Measurements from ENCODE around the gene MAPK8IP3.

MAPK8IP3 gene

DNA sequence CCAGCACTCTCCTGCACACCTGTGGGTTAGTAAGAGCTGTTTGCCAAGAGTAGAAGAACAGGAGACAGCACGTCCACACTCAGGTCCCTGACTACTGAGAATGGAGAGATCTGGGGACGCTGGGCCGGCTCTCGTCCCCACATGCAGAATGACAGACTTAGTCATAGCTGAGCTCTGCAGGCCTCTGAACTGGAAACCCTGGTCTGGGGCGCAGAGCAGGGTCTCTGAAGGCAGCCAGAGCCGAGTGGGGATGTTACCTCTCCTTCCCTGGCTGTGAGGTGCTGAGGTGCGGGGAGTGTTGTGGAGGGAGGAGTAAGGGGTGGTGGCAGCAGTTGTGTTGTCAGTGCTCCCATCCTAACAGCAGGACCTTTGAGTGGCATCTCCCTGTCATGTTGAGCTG is 35.1 kb upstream of the MAPK8IP3 start:
- TF ChIP-seq, protein P1, sequence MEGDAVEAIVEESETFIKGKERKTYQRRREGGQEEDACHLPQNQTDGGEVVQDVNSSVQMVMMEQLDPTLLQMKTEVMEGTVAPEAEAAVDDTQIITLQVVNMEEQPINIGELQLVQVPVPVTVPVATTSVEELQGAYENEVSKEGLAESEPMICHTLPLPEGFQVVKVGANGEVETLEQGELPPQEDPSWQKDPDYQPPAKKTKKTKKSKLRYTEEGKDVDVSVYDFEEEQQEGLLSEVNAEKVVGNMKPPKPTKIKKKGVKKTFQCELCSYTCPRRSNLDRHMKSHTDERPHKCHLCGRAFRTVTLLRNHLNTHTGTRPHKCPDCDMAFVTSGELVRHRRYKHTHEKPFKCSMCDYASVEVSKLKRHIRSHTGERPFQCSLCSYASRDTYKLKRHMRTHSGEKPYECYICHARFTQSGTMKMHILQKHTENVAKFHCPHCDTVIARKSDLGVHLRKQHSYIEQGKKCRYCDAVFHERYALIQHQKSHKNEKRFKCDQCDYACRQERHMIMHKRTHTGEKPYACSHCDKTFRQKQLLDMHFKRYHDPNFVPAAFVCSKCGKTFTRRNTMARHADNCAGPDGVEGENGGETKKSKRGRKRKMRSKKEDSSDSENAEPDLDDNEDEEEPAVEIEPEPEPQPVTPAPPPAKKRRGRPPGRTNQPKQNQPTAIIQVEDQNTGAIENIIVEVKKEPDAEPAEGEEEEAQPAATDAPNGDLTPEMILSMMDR (IDR thresholded peaks at IDR 0.05; ENCODE audit: control insufficient read depth, extremely low read depth, insufficient read depth): no peak
- no peak overlapping the region for H3K4me3 ChIP-seq (ENCODE audit: low read depth, low read length)
- no peak for DNase-seq (ENCODE audit: low read depth)

DNA sequence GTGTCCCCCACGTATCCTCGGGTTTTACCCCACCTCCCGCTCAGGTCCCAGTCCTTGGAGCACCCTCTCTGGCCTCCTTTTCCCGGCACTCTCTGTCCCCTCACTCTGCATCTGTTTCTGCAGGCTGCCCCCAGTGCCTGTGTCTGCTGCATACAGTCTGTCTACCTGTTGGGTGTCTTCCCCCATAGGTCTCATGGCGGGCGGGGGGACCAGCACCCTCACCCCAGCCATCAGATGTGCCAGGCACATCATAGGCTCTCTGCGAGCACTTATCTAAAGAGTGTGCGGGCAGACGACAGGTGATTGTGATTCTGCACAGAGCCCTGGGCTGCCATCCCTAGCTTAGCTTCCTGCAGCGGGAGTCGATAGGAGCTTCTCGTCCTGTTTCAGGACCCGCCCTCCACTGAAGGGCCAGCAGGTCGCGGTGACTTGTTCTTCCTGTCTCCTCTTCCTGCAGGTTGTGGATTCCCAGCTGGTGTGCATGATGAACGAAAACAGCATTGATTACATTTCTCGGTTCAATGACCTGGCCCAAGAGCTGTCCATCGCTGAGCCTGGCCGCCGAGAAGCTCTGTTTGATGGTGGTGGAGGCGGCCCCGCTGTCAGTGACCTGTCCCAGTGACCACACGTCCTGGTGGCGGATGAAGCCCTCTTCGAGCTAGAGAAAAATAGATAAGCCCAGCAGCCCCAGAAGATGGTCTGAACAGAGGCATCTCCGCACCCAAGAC is 32.4 kb upstream of the MAPK8IP3 start:
- DNase-seq (ENCODE audit: low read depth): no peak
- H3K4me3 ChIP-seq (ENCODE audit: low read depth, low read length): no peak overlapping the region
- TF ChIP-seq, protein P1 (IDR thresholded peaks at IDR 0.05; ENCODE audit: control insufficient read depth, extremely low read depth, insufficient read depth): no peak

DNA sequence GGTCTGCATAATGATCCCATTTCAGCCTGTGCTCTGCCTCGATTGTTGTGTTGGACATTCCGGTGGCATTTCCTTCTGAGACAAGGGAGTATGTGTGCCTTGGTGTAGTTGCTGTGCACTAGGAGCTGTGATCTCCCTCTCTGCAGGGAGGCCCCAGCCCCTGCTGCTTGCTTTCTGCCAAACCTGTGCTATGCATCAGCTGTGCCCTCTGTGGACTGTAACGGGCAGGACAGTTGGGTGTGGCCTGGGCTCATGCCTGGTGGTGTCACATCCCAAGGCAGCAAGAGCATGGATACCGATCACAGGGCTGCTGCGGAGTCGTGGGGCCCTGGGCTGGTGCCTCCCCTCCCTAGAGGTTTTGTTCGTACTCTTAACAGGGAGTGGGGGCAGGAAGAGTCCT is 31.7 kb upstream of the MAPK8IP3 start:
- DNase-seq (ENCODE audit: low read depth): no peak
- H3K4me3 ChIP-seq (ENCODE audit: low read depth, low read length): no peak overlapping the region
- TF ChIP-seq, protein P1 (IDR thresholded peaks at IDR 0.05; ENCODE audit: control insufficient read depth, extremely low read depth, insufficient read depth): 0 out of 2 replicates have a peak, but pooled peaks have one; percentile 7

DNA sequence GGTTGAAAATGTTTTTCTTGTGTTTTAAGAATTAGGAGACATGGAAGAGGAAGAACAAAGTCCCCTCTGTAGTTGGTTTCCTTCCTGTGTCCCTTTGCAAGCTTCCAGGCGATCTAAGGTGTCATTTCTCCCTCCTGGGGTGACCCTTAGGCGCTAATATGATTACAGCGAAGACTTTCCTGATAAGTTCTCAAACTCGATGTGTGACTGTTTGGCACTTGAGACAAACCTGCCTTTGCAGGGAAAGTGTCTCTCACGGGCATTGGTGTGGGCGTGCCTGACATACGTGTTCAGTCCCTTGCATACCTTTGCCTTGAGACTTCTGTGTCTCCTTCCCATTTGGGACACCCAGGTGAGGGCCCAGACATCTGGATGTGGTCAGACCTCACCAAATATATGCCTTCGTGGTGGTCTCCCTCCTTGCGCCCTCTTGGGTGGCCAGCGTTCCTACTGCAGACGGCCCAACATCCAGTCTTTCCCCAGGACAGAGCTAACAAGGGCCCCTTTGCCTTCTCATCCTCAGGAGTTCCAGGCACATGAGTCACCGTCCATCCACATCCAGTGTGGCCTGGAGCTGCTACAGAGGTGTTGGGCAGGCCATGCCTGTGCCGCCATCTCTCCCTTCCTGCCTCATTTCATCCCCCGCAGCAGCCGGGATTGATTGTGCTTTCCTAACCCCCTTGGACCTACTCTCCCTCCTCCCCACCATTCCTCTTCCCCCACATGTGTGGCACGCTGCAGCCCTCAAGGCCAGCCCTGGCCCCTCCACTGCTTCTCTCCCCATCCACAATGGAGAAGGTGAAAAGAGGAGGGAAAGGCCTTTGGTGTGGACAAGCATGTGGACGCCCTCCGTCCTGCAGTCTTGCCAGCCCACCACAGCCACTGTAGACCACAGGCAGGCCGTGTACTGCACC is 31.0 kb upstream of the MAPK8IP3 start:
- TF ChIP-seq, protein P1 (IDR thresholded peaks at IDR 0.05; ENCODE audit: control insufficient read depth, extremely low read depth, insufficient read depth): no peak
- H3K4me3 ChIP-seq (ENCODE audit: low read depth, low read length): no peak overlapping the region
- no peak for DNase-seq (ENCODE audit: low read depth)

DNA sequence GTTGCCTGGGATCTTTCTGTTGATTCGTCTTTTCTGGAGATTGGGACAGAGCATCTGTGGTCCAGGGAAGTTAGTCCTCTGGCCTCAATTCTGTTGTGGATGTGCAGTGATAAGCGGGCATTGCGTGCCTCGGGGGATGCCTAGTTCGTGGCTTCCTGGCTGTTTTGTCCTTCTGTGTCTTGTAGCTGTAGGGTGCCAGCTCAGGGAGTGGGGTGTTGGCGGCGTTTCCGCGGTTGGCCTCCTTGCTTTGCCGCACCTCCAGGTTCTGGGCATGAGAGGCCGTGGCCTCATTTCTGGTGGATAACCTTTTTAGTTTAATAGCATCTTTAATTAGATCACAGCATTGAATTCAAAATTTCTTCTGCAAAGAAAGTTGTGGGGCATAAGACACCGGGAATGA is 29.3 kb upstream of the MAPK8IP3 start:
- TF ChIP-seq, protein P1 (IDR thresholded peaks at IDR 0.05; ENCODE audit: control insufficient read depth, extremely low read depth, insufficient read depth): no peak
- DNase-seq (ENCODE audit: low read depth): no peak

DNA sequence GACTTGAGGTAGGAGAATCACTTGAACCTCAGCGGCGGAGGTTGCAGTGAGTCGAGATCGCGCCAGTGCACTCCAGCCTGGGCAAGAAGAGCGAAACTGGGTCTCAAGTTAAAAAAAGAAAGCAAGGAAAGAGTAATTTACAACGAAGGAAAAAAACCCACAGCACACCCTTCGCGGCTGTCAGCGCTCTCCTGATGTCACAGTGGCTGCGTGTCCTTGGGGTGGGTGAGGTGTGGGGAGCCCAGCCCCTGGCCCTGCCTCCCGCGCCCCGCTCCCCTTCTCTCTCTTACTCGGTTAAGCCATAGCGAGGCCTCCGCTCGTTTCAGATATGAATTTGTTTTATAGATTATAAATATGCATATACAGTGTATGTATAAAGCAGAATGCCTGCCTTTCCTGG is 28.7 kb upstream of the MAPK8IP3 start:
- H3K4me3 ChIP-seq (ENCODE audit: low read depth, low read length): peak overlapping the region; percentile 40
- TF ChIP-seq, protein P1 (IDR thresholded peaks at IDR 0.05; ENCODE audit: control insufficient read depth, extremely low read depth, insufficient read depth): no peak
- DNase-seq (ENCODE audit: low read depth): no peak

More for the DNA sequence above, 29.3 kb upstream of the MAPK8IP3 start:
- H3K4me3 ChIP-seq (ENCODE audit: low read depth, low read length): no peak overlapping the region

All from LNCaP clone FGC (cell line).